OCI-LY7 (cell line): ENCODE data around the gene DIAPH3.

ENCODE experiments used
- EZH2phosphoT487 ChIP-seq: fragments of 200-600 bp; sonication (generic); IDR thresholded peaks from 2 replicates; pipeline ENCODE4 v1.6.1; 2018; ENCODE audit warnings: low read depth, borderline replicate concordance, mild to moderate bottlenecking, mixed run types, antibody characterized with exemption, low read length, moderate library complexity, mixed read lengths
- TF ChIP-seq, protein P1 (sequence below): fragments of 200-600 bp; sonication (generic); conservative IDR thresholded peaks from 2 replicates; pipeline ENCODE4 v1.5.1; 2014; ENCODE audit warnings: mild to moderate bottlenecking, antibody characterized with exemption, low read length, moderate library complexity, mixed read lengths

DNA sequence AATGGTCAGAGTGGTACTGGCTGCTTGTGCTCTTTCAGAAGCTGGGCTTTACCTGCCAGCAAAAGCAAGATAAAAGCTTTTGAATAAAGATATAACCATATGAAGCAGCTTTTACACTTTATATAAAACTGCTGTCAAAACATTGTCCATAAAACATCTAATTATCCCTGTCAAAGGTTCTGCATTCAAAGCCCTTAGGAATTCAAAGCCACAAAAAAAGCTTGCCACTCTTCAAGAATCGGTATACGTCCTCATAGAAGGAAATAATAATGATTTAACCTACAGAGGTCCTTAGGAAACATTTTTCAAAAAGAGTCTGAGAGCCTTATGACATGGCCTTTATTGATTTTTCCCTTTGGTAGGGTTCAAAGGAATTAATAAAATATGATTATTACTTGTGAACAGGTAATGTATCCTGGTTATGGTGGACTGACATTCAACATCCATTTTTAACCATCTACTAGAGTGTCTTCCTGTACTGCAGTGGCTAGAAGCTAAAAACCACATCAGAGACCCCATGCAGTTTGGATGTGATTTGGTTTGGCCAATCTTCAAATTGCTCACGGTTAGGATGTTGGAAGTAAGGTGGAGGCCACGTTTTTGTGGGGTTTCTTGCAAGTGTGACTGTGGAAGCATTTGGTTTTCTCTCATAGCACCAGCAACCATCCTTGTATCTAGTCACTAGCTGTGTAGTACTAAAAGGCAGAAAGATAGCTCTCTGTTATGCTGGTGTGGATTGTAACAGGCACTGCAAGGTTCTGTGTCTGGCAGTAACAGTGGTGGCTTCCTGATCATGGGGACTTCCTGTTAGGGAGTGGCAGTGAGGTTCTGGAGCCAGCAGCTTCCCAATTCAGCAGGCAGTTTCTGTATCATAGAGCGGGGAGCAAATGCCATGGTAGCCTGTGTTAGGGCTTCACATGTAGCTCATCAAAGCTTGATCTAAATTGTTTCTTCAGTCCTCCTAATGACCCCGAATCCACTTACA, 441.5 kb downstream of the DIAPH3 start:
- TF ChIP-seq, protein P1, sequence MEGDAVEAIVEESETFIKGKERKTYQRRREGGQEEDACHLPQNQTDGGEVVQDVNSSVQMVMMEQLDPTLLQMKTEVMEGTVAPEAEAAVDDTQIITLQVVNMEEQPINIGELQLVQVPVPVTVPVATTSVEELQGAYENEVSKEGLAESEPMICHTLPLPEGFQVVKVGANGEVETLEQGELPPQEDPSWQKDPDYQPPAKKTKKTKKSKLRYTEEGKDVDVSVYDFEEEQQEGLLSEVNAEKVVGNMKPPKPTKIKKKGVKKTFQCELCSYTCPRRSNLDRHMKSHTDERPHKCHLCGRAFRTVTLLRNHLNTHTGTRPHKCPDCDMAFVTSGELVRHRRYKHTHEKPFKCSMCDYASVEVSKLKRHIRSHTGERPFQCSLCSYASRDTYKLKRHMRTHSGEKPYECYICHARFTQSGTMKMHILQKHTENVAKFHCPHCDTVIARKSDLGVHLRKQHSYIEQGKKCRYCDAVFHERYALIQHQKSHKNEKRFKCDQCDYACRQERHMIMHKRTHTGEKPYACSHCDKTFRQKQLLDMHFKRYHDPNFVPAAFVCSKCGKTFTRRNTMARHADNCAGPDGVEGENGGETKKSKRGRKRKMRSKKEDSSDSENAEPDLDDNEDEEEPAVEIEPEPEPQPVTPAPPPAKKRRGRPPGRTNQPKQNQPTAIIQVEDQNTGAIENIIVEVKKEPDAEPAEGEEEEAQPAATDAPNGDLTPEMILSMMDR = no peak
- TF ChIP-seq EZH2phosphoT487 = no peak
